Mononuclear cell (primary cell): ENCODE results near the gene LMAN2L. TPM values are rescaled to one million over a fixed set of nuclear protein-coding genes. Genes with fewer than 3 reads are reported as not detected.
A peak's percentile ranks its signal among the peaks of the same experiment; 100 is the strongest.

ENCODE experiments used
- H3K27me3 ChIP-seq: 2 replicates; pipeline ENCODE4 v1.6.0; 2011; ENCODE audit warnings: low read length, control low read depth; ENCODE audit not compliant: insufficient read depth
- H3K4me1 ChIP-seq: 2 replicates; pipeline ENCODE4 v1.5.1; 2011; ENCODE audit warnings: mild to moderate bottlenecking, low read length, control low read depth; ENCODE audit not compliant: insufficient read depth
- H3K4me3 ChIP-seq: 2 replicates; pipeline ENCODE4 v1.5.1; 2011; ENCODE audit warnings: mild to moderate bottlenecking, low read length, moderate library complexity
- H3K9me3 ChIP-seq: 2 replicates; pipeline ENCODE4 v1.5.1; 2011; ENCODE audit warnings: low read depth, mild to moderate bottlenecking, control low read depth, low read length
- total RNA-seq: library from RNA; depleted of rRNA; stranded (reverse); fragments of >200 nt; gene quantifications from one replicate; pipeline ENCODE4 v1.2.3, GENCODE V29; 2012

LMAN2L gene
- total RNA-seq, 1 donor, result 1.3 TPM

- Histone ChIP-seq H3K4me3 (peak overlapping the region; percentile 6), H3K4me1 (peaks cover 79% of the 10 kb centered on the region), H3K9me3 (no peaks in the 10 kb centered on the region), H3K27me3 (no peaks in the 10 kb centered on the region)
Observed at GRCh38 chr2:96764253-96764637, 24.4 kb upstream of the LMAN2L start.

- Histone ChIP-seq H3K4me1 (peaks cover 81% of the 10 kb centered on the region), H3K9me3 (no peaks in the 10 kb centered on the region), H3K27me3 (no peaks in the 10 kb centered on the region), H3K4me3 (peak overlapping the region; percentile 29)
Observed at GRCh38 chr2:96763511-96764252, 23.8 kb upstream of the LMAN2L start.

GRCh38 chr2:96762529-96763311 lies 22.9 kb upstream of the LMAN2L start:
- peak overlapping the region; percentile 29 for H3K4me3 ChIP-seq
- no peaks in the 10 kb centered on the region for H3K27me3 ChIP-seq
- no peaks in the 10 kb centered on the region for H3K9me3 ChIP-seq
- peaks cover 72% of the 10 kb centered on the region for H3K4me1 ChIP-seq

- no peaks in the 10 kb centered on the region for H3K9me3 ChIP-seq
- peak overlapping the region; percentile 58 for H3K4me3 ChIP-seq
- H3K27me3 ChIP-seq, result no peaks in the 10 kb centered on the region
- peaks cover 60% of the 10 kb centered on the region for H3K4me1 ChIP-seq
Observed at GRCh38 chr2:96760986-96761832, 21.3 kb upstream of the LMAN2L start.

GRCh38 chr2:96760036-96760985 lies 20.4 kb upstream of the LMAN2L start, which contains the start of gene CNNM4:
Gene CNNM4, plus strand, starts transcription at chr2:96760902. Its CDS starts 98 bp downstream, at chr2:96761000.
- no peaks in the 10 kb centered on the region for H3K9me3 ChIP-seq
- H3K27me3 ChIP-seq, result no peaks in the 10 kb centered on the region
- H3K4me1 ChIP-seq, result peaks cover 60% of the 10 kb centered on the region
- peak within 1 kb of the TSS; percentile 58 for H3K4me3 ChIP-seq

- no peaks in the 10 kb centered on the region for H3K27me3 ChIP-seq
- H3K4me1 ChIP-seq, result peaks cover 52% of the 10 kb centered on the region
- no peak overlapping the region for H3K4me3 ChIP-seq
Observed at GRCh38 chr2:96759548-96759947, 19.7 kb upstream of the LMAN2L start.

GRCh38 chr2:96758987-96759386 lies 19.1 kb upstream of the LMAN2L start:
- no peak overlapping the region for H3K4me3 ChIP-seq
- H3K4me1 ChIP-seq, result peaks cover 46% of the 10 kb centered on the region
- no peaks in the 10 kb centered on the region for H3K9me3 ChIP-seq
- H3K27me3 ChIP-seq, result no peaks in the 10 kb centered on the region

More at GRCh38 chr2:96759548-96759947, 19.7 kb upstream of the LMAN2L start:
- no peaks in the 10 kb centered on the region for H3K9me3 ChIP-seq

GRCh38 chr2:96757477-96757860 lies 17.6 kb upstream of the LMAN2L start:
- Histone ChIP-seq H3K4me1 (peaks cover 31% of the 10 kb centered on the region), H3K4me3 (no peak overlapping the region), H3K27me3 (no peaks in the 10 kb centered on the region), H3K9me3 (no peaks in the 10 kb centered on the region)

- H3K4me3 ChIP-seq, result no peak overlapping the region
- no peaks in the 10 kb centered on the region for H3K27me3 ChIP-seq
- peaks cover 26% of the 10 kb centered on the region for H3K4me1 ChIP-seq
- no peaks in the 10 kb centered on the region for H3K9me3 ChIP-seq
Observed at GRCh38 chr2:96756788-96757476, 17.1 kb upstream of the LMAN2L start.

- Histone ChIP-seq H3K4me1 (peaks cover 3% of the 10 kb centered on the region), H3K27me3 (no peaks in the 10 kb centered on the region), H3K4me3 (no peak overlapping the region), H3K9me3 (no peaks in the 10 kb centered on the region)
Observed at GRCh38 chr2:96754317-96754716, 14.5 kb upstream of the LMAN2L start.

GRCh38 chr2:96753661-96754282 lies 13.9 kb upstream of the LMAN2L start:
- H3K4me1 ChIP-seq, result no peaks in the 10 kb centered on the region
- no peaks in the 10 kb centered on the region for H3K27me3 ChIP-seq
- H3K9me3 ChIP-seq, result no peaks in the 10 kb centered on the region
- H3K4me3 ChIP-seq, result no peak overlapping the region

GRCh38 chr2:96751800-96752199 lies 11.9 kb upstream of the LMAN2L start:
- Histone ChIP-seq H3K27me3 (no peaks in the 10 kb centered on the region), H3K4me1 (peaks cover 9% of the 10 kb centered on the region)

GRCh38 chr2:96747061-96747617 lies 7.3 kb upstream of the LMAN2L start:
- H3K4me1 ChIP-seq, result peaks cover 14% of the 10 kb centered on the region
- no peaks in the 10 kb centered on the region for H3K27me3 ChIP-seq
- H3K9me3 ChIP-seq, result no peaks in the 10 kb centered on the region
- no peak overlapping the region for H3K4me3 ChIP-seq

More at GRCh38 chr2:96751800-96752199, 11.9 kb upstream of the LMAN2L start:
- H3K9me3 ChIP-seq, result no peaks in the 10 kb centered on the region
- no peak overlapping the region for H3K4me3 ChIP-seq
